ENCODE data around the gene UNC5A.

- TF ChIP-seq CTCF (IDR thresholded peaks at IDR 0.05) (no peak), POLR2A (IDR thresholded peaks at IDR 0.05) (no peak)
These were observed 77.9 kb downstream of the UNC5A start for GRCh38 chr5:176888016-176888864.
